GM12873 (cell line): ENCODE data around the gene CTSO.

Experiments used
- CTCF ChIP-seq: IDR thresholded peaks from 2 replicates; pipeline ENCODE4 v1.5.1; 2012; ENCODE audit warnings: low read depth, mild to moderate bottlenecking, moderate library complexity, low read length, control low read depth; ENCODE audit not compliant: insufficient read depth; ENCODE audit errors: missing control alignments

The CTSO gene

GRCh38 chr4:155978810-155979209 lies 25.1 kb upstream of the CTSO start:
- no peak for TF ChIP-seq CTCF

DNA sequence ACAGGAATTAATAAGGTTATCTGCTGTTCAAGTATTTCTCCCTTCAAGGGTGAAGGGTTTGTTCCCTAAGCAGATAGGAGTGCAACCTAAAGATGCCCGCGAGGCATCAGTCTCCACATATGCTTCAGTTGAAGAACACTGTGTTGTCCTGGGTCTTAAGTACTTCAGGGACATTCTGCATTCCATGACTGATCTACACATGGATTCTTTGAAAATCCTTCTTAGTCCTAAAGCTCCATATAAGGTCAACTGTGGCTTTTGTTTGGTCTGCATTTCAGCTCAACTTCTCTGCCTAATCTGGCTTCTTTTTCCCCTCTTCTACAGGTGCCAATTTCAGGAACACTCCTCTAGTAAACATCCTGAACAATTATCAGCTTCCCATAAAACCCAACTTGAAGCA lies 21.8 kb upstream of the CTSO start:
- no peak for TF ChIP-seq CTCF

DNA sequence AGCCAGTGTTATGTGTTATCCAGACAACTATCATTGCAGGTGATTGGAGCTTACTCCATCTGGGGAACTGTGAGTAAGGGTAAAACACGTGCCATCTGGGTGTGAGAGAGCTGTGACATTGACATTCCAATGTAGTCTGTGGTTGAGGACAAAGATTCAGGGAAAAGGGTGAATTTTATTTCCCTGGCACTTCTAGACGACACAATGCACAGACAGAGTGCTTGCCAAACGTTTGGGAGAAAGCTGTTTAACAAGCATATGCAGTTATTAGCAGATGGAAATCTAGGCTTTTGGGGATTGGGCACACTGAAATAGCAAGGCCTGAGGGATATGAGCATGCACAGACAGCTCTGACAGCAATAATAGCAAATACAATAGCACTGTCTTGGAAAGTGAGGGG lies 21.3 kb upstream of the CTSO start:
- TF ChIP-seq CTCF, result no peak

- no peak for TF ChIP-seq CTCF
These were observed 20.7 kb upstream of the CTSO start for GRCh38 chr4:155974476-155974749.

GRCh38 chr4:155973639-155974475 lies 20.2 kb upstream of the CTSO start:
- no peak for TF ChIP-seq CTCF

GRCh38 chr4:155972098-155972497 lies 18.4 kb upstream of the CTSO start:
- peak; percentile 52 for TF ChIP-seq CTCF

DNA sequence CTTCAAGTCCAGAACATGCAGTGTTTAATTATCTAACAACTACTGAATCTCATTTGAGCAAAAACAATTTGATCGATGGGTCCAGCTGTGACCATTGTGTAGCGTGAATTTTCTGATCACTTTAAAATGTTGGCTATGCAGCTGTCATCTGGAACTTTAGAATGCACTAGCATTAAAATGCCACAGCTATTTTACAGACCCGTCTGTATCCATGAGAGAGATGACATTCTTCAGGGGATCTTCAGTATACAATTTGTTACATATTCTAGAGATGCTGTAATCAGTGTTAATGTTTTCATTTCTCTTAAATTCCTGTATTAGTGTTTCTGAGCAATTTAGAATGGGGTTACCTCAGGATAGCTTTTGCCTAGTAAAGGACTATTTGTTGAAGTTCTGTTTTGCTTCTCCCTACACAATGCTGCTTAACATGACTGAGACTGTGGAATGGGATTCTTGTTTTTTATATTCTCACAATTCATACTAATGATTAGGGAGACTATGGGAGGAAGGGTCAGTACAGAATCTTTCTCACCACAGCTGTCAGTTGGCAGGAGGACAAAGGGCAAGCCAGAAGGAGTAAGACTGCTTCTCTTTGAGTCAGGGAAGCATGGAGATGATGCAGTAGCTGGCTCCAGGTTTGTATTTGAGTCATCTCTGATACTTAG lies 13.2 kb upstream of the CTSO start:
- no peak for TF ChIP-seq CTCF
